Glutamatergic neuron (in vitro differentiated cells): ENCODE data around the gene RASSF8. TPM values are rescaled to one million over a fixed set of nuclear protein-coding genes. Genes with fewer than 3 reads are reported as not detected.

Source experiments
- DNase-seq: peaks from one replicate; pipeline ENCODE4 v3.0.0; 2022
- H3K27ac Mint-ChIP-seq: one replicate; pipeline ENCODE4 v1.8.0; 2020; ENCODE audit warnings: mild to moderate bottlenecking, mixed read lengths, inconsistent platforms; ENCODE audit not compliant: unreplicated experiment
- H3K27me3 Mint-ChIP-seq: one replicate; pipeline ENCODE4 v1.8.0; 2020; ENCODE audit warnings: mild to moderate bottlenecking, moderate library complexity, mixed read lengths, inconsistent platforms; ENCODE audit not compliant: unreplicated experiment
- H3K36me3 Mint-ChIP-seq: one replicate; pipeline ENCODE4 v1.8.0; 2020; ENCODE audit warnings: mild to moderate bottlenecking, mixed read lengths, inconsistent platforms; ENCODE audit not compliant: unreplicated experiment
- H3K4me1 Mint-ChIP-seq: one replicate; pipeline ENCODE4 v1.8.0; 2020; ENCODE audit warnings: mild to moderate bottlenecking, low read depth, mixed read lengths, inconsistent platforms; ENCODE audit not compliant: unreplicated experiment
- H3K4me3 Mint-ChIP-seq: one replicate; pipeline ENCODE4 v1.8.0; 2020; ENCODE audit warnings: mild to moderate bottlenecking, mixed read lengths, inconsistent platforms; ENCODE audit not compliant: unreplicated experiment
- H3K9me3 Mint-ChIP-seq: one replicate; pipeline ENCODE4 v1.8.0; 2020; ENCODE audit warnings: mild to moderate bottlenecking, moderate library complexity, mixed read lengths, inconsistent platforms; ENCODE audit not compliant: unreplicated experiment
- CTCF ChIP-seq: fragments of 200-600 bp; sonication (generic); IDR thresholded peaks from one replicate; pipeline ENCODE4 v1.5.0; 2021; ENCODE audit not compliant: partially characterized antibody, unreplicated experiment
- total RNA-seq: library from RNA; stranded (reverse); fragmentation: NEBNext Ultra II Directional; extraction: Animal tissue kit (Norgen Biotek cat#: 25700); gene quantifications from one replicate; pipeline ENCODE4 v1.2.1, GENCODE V29; 2021; ENCODE audit not compliant: unreplicated experiment

The RASSF8 gene
- total RNA-seq, 1 donor from 2014 or later, result 41.3 TPM

DNA sequence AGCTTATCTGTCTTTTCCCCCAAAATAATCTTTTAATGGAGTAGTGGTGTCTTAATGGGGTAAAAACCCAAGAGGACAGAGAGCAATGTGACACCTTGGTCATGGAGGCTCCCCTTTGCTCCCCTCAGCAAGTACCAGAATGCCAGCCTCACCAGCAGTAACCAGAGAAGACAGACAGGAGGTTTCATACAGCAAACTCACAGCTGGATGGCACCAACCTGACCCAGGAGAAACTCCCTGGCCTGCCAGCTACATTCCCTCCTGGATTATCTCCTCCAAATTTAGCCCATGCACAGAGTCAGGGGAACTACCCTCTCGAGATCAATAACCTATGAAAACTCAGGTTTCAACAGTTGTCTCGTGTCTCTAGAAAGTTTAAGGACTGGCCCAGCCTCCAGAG, 150.4 kb downstream of the RASSF8 start:
- Mint-ChIP-seq H3K4me1 (peaks cover 12% of the 10 kb centered on the region), H3K4me3 (no peak overlapping the region), H3K27me3 (peaks cover 4% of the 10 kb centered on the region), H3K9me3 (peaks cover 2% of the 10 kb centered on the region), H3K27ac (no peak overlapping the region), H3K36me3 (no peaks in the 10 kb centered on the region)
- TF ChIP-seq CTCF, result no peak
- DNase-seq, result no peak

DNA sequence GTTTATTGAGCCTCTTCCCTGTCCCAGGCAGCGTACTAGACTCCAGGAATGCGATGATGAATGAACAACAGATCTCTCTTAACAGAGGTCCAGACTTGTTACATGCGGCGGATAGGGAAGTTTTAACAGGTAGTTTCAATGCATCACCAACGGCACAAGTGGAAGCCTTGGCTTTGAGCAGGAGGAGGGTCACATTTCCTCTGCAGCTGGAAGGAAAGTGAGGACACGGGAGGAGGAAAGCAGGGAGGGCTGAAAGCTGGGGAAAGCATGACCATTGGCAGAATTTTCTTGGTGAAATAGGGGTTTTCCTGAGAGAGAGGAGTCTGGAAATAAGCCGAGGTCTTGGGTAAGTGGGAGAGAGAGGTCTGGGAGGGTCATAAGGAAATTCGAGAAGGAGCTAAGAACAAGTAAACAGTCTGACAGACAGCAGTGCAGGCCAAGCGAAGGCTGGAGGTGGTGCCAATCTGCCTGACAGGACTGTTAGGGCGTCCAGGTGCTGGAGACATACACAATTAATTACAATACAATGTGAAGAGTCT, 150.9 kb downstream of the RASSF8 start:
- Mint-ChIP-seq H3K27ac (no peak overlapping the region), H3K4me1 (peaks cover 12% of the 10 kb centered on the region), H3K36me3 (no peaks in the 10 kb centered on the region), H3K27me3 (peaks cover 4% of the 10 kb centered on the region), H3K4me3 (no peak overlapping the region), H3K9me3 (peaks cover 2% of the 10 kb centered on the region)
- DNase-seq, result no peak
- TF ChIP-seq CTCF, result no peak

DNA sequence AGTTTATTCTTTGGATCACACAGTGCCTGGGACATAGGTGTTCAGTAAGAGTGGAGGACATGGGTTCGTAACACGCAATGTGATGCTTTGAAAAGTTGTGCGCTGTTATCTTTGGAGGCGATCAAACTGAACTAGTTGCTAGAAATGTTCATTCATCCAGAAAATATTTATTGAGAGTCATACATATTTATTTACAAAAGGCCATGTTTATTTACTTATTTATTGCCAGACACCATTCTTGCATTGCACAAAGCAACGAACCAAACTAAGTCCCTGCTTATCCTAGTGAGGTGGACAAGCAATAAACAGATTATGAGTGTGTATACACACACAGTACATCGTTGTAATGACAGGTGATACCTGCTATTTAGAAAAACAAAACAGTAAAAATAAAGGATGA, 153.8 kb downstream of the RASSF8 start:
- no peak overlapping the region for H3K27ac Mint-ChIP-seq
- peaks cover 2% of the 10 kb centered on the region for H3K9me3 Mint-ChIP-seq
- H3K4me3 Mint-ChIP-seq, result peak overlapping the region; percentile 55
- peaks cover 24% of the 10 kb centered on the region for H3K4me1 Mint-ChIP-seq
- H3K36me3 Mint-ChIP-seq, result no peaks in the 10 kb centered on the region
- peaks cover 4% of the 10 kb centered on the region for H3K27me3 Mint-ChIP-seq
- DNase-seq, result no peak
- no peak for TF ChIP-seq CTCF

GRCh38 chr12:26112703-26113147, 154.2 kb downstream of the RASSF8 start:
- Mint-ChIP-seq H3K36me3 (no peaks in the 10 kb centered on the region), H3K27ac (no peak overlapping the region), H3K27me3 (peaks cover 4% of the 10 kb centered on the region), H3K9me3 (peaks cover 2% of the 10 kb centered on the region), H3K4me3 (peak overlapping the region; percentile 93), H3K4me1 (peaks cover 27% of the 10 kb centered on the region)
- no peak for DNase-seq
- no peak for TF ChIP-seq CTCF

DNA sequence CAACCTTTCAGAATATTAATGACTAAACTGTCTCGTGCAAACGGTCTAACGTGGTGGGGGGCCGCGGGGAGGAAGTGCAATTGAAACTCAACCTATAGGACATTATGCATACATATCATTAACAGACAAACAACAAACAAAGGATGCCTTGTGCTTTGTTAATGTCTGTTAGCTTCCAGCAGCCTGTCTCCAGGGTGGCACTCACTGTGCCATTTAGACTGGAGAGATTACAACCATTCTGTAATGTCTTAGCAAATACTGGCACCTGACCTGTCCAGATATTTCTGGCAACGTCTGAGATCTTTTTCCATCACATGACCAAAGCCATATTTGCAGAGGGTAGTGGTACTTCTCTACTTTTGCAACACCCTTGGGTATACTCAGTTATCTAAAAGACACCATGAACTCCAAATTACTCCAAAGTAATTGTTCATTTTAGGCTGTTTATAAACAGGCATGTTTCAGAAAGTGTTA, 154.7 kb downstream of the RASSF8 start:
- Mint-ChIP-seq H3K4me3 (peak overlapping the region; percentile 93), H3K36me3 (no peaks in the 10 kb centered on the region), H3K27ac (no peak overlapping the region), H3K9me3 (peaks cover 2% of the 10 kb centered on the region), H3K27me3 (peaks cover 3% of the 10 kb centered on the region), H3K4me1 (peaks cover 29% of the 10 kb centered on the region)
- no peak for DNase-seq
- no peak for TF ChIP-seq CTCF
